Glutamatergic neuron (in vitro differentiated cells): ENCODE results near the gene DISC1. TPM values are rescaled to one million over a fixed set of nuclear protein-coding genes. Genes with fewer than 3 reads are reported as not detected.
A peak's percentile ranks its signal among the peaks of the same experiment; 100 is the strongest.

ENCODE experiments used
- DNase-seq: peaks from one replicate; pipeline ENCODE4 v3.0.0; 2022
- H3K27ac Mint-ChIP-seq: one replicate; pipeline ENCODE4 v1.8.0; 2020; ENCODE audit warnings: mild to moderate bottlenecking, mixed read lengths, inconsistent platforms; ENCODE audit not compliant: unreplicated experiment
- H3K27me3 Mint-ChIP-seq: one replicate; pipeline ENCODE4 v1.8.0; 2020; ENCODE audit warnings: mild to moderate bottlenecking, moderate library complexity, mixed read lengths, inconsistent platforms; ENCODE audit not compliant: unreplicated experiment
- H3K36me3 Mint-ChIP-seq: one replicate; pipeline ENCODE4 v1.8.0; 2020; ENCODE audit warnings: mild to moderate bottlenecking, mixed read lengths, inconsistent platforms; ENCODE audit not compliant: unreplicated experiment
- H3K4me1 Mint-ChIP-seq: one replicate; pipeline ENCODE4 v1.8.0; 2020; ENCODE audit warnings: mild to moderate bottlenecking, low read depth, mixed read lengths, inconsistent platforms; ENCODE audit not compliant: unreplicated experiment
- H3K4me3 Mint-ChIP-seq: one replicate; pipeline ENCODE4 v1.8.0; 2020; ENCODE audit warnings: mild to moderate bottlenecking, mixed read lengths, inconsistent platforms; ENCODE audit not compliant: unreplicated experiment
- H3K9me3 Mint-ChIP-seq: one replicate; pipeline ENCODE4 v1.8.0; 2020; ENCODE audit warnings: mild to moderate bottlenecking, moderate library complexity, mixed read lengths, inconsistent platforms; ENCODE audit not compliant: unreplicated experiment
- CTCF ChIP-seq: fragments of 200-600 bp; sonication (generic); IDR thresholded peaks from one replicate; pipeline ENCODE4 v1.5.0; 2021; ENCODE audit not compliant: partially characterized antibody, unreplicated experiment
- long read RNA-seq: library from polyadenylated mRNA; unstranded; transcript quantifications from one replicate; pipeline ENCODE4 v2.0.0, GENCODE V29; 2020; ENCODE audit not compliant: unreplicated experiment
- total RNA-seq: library from RNA; stranded (reverse); fragmentation: NEBNext Ultra II Directional; extraction: Animal tissue kit (Norgen Biotek cat#: 25700); gene quantifications from one replicate; pipeline ENCODE4 v1.2.1, GENCODE V29; 2021; ENCODE audit not compliant: unreplicated experiment

DISC1 gene
- total RNA-seq: 9.1 TPM
- long read RNA-seq, partial matches to known transcripts: 0 of 2 reads
- long read RNA-seq, other reads (novel, unspliced or antisense): 2 of 2 reads

DNA sequence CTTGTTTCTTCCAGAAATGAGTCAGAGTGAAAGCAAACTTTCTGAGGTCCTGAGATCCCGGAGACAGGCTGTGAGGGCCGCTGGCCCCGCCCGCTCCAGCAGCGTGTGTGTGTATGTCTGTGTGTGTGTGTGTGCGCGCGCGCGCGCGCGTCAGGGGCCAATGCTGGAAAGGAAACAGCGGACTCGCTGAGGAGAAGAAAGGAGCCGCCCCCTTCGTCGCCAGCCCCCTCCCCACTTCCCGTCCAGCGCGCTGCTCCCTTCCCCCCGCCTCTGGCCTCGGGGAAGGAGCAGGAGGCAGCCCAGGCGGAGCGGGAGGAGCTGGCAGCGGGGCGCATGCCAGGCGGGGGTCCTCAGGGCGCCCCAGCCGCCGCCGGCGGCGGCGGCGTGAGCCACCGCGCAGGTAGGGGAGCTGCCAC lies at the start of gene DISC1:
Gene DISC1 (plus strand): TSS at position 256 of the 416 bp plus-strand sequence. CDS start 78 bp downstream, at position 334.
- TF ChIP-seq CTCF: no peak
- Mint-ChIP-seq H3K27ac (no peak within 1 kb of the TSS), H3K36me3 (no peaks in the 10 kb centered on the region), H3K9me3 (peaks cover 5% of the 10 kb centered on the region), H3K4me3 (peak within 1 kb of the TSS; percentile 90), H3K4me1 (no peaks in the 10 kb centered on the region), H3K27me3 (peaks cover 6% of the 10 kb centered on the region)
- peak; percentile 78 for DNase-seq

- H3K9me3 Mint-ChIP-seq: no peaks in the 10 kb centered on the region
- no peaks in the 10 kb centered on the region for H3K27me3 Mint-ChIP-seq
- no peak overlapping the region for H3K27ac Mint-ChIP-seq
- TF ChIP-seq CTCF: no peak
- H3K4me3 Mint-ChIP-seq: no peak overlapping the region
- H3K4me1 Mint-ChIP-seq: no peaks in the 10 kb centered on the region
- H3K36me3 Mint-ChIP-seq: no peaks in the 10 kb centered on the region
- DNase-seq: no peak
Measured at GRCh38 chr1:231576804-231577718, 49.5 kb upstream of the DISC1 start.

DNA sequence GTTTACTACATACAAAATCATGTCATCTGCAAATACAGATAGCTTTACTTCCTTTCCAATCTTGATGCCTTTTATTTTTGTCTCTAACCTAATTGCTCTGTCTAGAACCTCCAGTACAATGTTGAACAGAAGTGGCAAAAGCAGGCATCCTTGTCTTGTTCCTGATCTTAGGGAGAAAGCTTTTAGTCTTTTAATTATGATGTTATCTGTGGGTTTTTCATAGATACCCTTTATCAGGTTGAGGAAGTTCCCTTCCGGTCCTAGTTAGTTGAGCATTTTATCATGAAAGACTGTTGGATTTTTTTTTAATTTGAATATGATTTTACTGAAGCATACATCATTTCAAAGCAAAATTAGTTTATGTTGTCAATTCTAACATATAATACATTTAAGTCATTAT lies 45.7 kb upstream of the DISC1 start:
- DNase-seq: no peak
- no peaks in the 10 kb centered on the region for H3K36me3 Mint-ChIP-seq
- H3K27me3 Mint-ChIP-seq: no peaks in the 10 kb centered on the region
- H3K9me3 Mint-ChIP-seq: no peaks in the 10 kb centered on the region
- no peaks in the 10 kb centered on the region for H3K4me1 Mint-ChIP-seq
- no peak overlapping the region for H3K27ac Mint-ChIP-seq
- H3K4me3 Mint-ChIP-seq: no peak overlapping the region
- no peak for TF ChIP-seq CTCF

DNA sequence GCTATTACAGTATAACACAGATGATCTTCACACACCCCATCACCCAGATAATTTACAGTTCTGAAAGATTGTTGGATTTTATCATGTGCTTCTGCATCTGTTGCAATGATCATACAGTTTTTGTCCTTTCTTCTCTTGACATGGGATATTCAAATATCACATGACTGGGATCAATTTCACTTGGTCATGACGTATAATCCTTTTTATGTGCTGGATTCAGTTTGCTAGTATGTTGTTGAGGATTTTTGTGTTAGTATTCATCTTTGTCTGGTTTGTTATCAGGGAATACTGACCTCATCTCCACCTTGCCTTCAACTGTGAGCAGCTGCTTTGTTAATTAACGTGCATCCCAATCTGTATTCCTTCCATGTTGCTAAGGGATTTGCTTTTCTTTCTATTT lies 44.7 kb upstream of the DISC1 start:
- H3K4me1 Mint-ChIP-seq: no peaks in the 10 kb centered on the region
- H3K36me3 Mint-ChIP-seq: no peaks in the 10 kb centered on the region
- H3K27ac Mint-ChIP-seq: peak overlapping the region; percentile 3
- TF ChIP-seq CTCF: no peak
- no peaks in the 10 kb centered on the region for H3K27me3 Mint-ChIP-seq
- DNase-seq: no peak
- no peaks in the 10 kb centered on the region for H3K9me3 Mint-ChIP-seq
- H3K4me3 Mint-ChIP-seq: no peak overlapping the region

DNA sequence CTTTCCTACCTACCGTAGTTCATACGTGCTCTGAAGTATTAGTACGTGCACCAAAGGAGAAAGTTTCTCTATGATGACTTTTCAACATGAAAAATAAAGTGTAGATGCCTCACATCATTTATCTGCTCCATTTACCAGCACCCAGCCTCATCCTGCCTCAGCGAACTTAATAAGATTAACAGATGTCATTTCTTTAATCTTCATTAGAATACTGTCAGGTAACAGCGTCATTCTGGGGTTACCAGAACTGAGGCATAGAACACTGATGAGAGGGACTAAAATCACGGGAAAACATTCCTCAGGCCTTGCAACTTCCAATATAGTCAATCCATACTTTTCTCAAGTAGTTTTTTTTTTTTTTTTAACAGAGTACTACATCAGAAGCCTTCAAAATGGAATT lies 43.2 kb upstream of the DISC1 start:
- no peak overlapping the region for H3K4me3 Mint-ChIP-seq
- no peaks in the 10 kb centered on the region for H3K9me3 Mint-ChIP-seq
- H3K27ac Mint-ChIP-seq: no peak overlapping the region
- H3K27me3 Mint-ChIP-seq: no peaks in the 10 kb centered on the region
- no peak for TF ChIP-seq CTCF
- H3K36me3 Mint-ChIP-seq: no peaks in the 10 kb centered on the region
- no peak for DNase-seq
- no peaks in the 10 kb centered on the region for H3K4me1 Mint-ChIP-seq
